ENCODE measurements around the gene UBTF.

UBTF gene

GRCh38 chr17:44209786-44210341 lies 9.6 kb downstream of the UBTF start:
- no peak overlapping the region for H3K4me3 ChIP-seq (ENCODE audit: low read depth, low read length)
- TF ChIP-seq MAX (IDR thresholded peaks at IDR 0.05; ENCODE audit: low read depth, low read length) (no peak), POLR2A (IDR thresholded peaks at IDR 0.05; ENCODE audit: extremely low read depth, insufficient read length) (no peak), CTCF (IDR thresholded peaks at IDR 0.05; ENCODE audit: low read depth, low read length) (no peak), MYC (IDR thresholded peaks at IDR 0.05; ENCODE audit: low read depth, low read length) (no peak)
- DNase-seq (ENCODE audit: low read depth) = peak; percentile 71

- no peak for TF ChIP-seq CTCF (IDR thresholded peaks at IDR 0.05; ENCODE audit: low read depth, low read length)
- TF ChIP-seq POLR2A (IDR thresholded peaks at IDR 0.05; ENCODE audit: extremely low read depth, insufficient read length) = no peak
- no peak for TF ChIP-seq MYC (IDR thresholded peaks at IDR 0.05; ENCODE audit: low read depth, low read length)
- TF ChIP-seq MAX (IDR thresholded peaks at IDR 0.05; ENCODE audit: low read depth, low read length) = no peak
- no peak overlapping the region for H3K4me3 ChIP-seq (ENCODE audit: low read depth, low read length)
- DNase-seq (ENCODE audit: low read depth) = no peak
These were observed 11.7 kb downstream of the UBTF start for GRCh38 chr17:44207743-44208142.

GRCh38 chr17:44207319-44207718 lies 12.2 kb downstream of the UBTF start:
- H3K4me3 ChIP-seq (ENCODE audit: low read depth, low read length) = no peak overlapping the region
- no peak for DNase-seq (ENCODE audit: low read depth)
- TF ChIP-seq POLR2A (IDR thresholded peaks at IDR 0.05; ENCODE audit: extremely low read depth, insufficient read length) (no peak), MAX (IDR thresholded peaks at IDR 0.05; ENCODE audit: low read depth, low read length) (no peak), MYC (IDR thresholded peaks at IDR 0.05; ENCODE audit: low read depth, low read length) (no peak), CTCF (IDR thresholded peaks at IDR 0.05; ENCODE audit: low read depth, low read length) (no peak)

- DNase-seq (ENCODE audit: low read depth) = no peak
- no peak for TF ChIP-seq MYC (IDR thresholded peaks at IDR 0.05; ENCODE audit: low read depth, low read length)
- TF ChIP-seq MAX (IDR thresholded peaks at IDR 0.05; ENCODE audit: low read depth, low read length) = no peak
- TF ChIP-seq POLR2A (IDR thresholded peaks at IDR 0.05; ENCODE audit: extremely low read depth, insufficient read length) = no peak
- no peak for TF ChIP-seq CTCF (IDR thresholded peaks at IDR 0.05; ENCODE audit: low read depth, low read length)
- no peak overlapping the region for H3K4me3 ChIP-seq (ENCODE audit: low read depth, low read length)
These were observed 12.7 kb downstream of the UBTF start for GRCh38 chr17:44206825-44207155.

- no peak overlapping the region for H3K4me3 ChIP-seq (ENCODE audit: low read depth, low read length)
- TF ChIP-seq MYC (IDR thresholded peaks at IDR 0.05; ENCODE audit: low read depth, low read length) (no peak), CTCF (IDR thresholded peaks at IDR 0.05; ENCODE audit: low read depth, low read length) (peak; percentile 23), POLR2A (IDR thresholded peaks at IDR 0.05; ENCODE audit: extremely low read depth, insufficient read length) (no peak), MAX (IDR thresholded peaks at IDR 0.05; ENCODE audit: low read depth, low read length) (no peak)
- no peak for DNase-seq (ENCODE audit: low read depth)
These were observed 13.3 kb downstream of the UBTF start for GRCh38 chr17:44205962-44206824.

Measured in NB4 (cell line).